ENCODE data around the gene HIC1.

DNA sequence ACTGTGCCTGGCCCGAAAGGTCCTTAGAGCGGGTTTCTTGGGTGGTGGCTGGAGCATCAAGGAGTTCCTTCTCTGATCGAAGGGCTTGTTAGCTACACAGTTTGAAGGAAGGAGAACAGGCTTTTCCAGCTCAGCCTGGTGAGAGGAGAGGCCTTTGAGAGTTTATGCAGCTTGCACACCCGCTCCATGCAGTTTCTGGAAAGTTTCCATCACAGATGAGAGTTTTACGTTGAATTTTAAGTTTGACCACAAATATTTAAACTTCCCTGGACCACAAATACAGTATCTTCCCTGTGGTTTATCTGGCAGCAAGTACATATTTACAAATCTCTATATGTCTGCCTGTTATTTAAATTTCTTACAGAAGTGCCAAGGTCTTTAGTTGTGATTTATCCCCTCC, 56.8 kb downstream of the HIC1 start:
- TF ChIP-seq, protein P1, sequence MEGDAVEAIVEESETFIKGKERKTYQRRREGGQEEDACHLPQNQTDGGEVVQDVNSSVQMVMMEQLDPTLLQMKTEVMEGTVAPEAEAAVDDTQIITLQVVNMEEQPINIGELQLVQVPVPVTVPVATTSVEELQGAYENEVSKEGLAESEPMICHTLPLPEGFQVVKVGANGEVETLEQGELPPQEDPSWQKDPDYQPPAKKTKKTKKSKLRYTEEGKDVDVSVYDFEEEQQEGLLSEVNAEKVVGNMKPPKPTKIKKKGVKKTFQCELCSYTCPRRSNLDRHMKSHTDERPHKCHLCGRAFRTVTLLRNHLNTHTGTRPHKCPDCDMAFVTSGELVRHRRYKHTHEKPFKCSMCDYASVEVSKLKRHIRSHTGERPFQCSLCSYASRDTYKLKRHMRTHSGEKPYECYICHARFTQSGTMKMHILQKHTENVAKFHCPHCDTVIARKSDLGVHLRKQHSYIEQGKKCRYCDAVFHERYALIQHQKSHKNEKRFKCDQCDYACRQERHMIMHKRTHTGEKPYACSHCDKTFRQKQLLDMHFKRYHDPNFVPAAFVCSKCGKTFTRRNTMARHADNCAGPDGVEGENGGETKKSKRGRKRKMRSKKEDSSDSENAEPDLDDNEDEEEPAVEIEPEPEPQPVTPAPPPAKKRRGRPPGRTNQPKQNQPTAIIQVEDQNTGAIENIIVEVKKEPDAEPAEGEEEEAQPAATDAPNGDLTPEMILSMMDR (IDR thresholded peaks at IDR 0.05), result no peak
- no peak for TF ChIP-seq EP300 (IDR thresholded peaks at IDR 0.05; ENCODE audit: low read depth)
- no peak for TF ChIP-seq POLR2A (IDR thresholded peaks at IDR 0.05)
- no peak for TF ChIP-seq POLR2AphosphoS5 (IDR thresholded peaks at IDR 0.05)
